NCI-H226 (cell line): ENCODE results near the gene PTBP1.
"Not testable (repeated sequence)": the region's sequence is repeated elsewhere in the genome, so short reads cannot be mapped to it uniquely, and the experiment has no call there.

Experiments
- DNase-seq: peaks from one replicate; pipeline ENCODE4 v3.0.0-alpha.2; 2015

Gene PTBP1

DNA sequence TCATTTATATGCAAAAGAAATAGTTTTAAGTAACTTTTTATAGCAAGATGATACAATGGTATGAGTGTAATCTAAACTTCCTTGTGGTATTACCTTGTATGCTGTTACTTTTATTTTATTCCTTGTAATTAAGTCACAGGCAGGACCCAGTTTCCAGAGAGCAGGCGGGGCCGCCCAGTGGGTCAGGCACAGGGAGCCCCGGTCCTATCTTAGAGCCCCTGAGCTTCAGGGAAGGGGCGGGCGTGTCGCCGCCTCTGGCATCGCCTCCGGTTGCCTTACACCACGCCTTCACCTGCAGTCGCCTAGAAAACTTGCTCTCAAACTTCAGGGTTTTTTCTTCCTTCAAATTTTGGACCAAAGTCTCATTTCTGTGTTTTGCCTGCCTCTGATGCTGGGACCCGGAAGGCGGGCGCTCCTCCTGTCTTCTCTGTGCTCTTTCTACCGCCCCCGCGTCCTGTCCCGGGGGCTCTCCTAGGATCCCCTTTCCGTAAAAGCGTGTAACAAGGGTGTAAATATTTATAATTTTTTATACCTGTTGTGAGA is 14.3 kb downstream of the PTBP1 start:
- no peak for DNase-seq

DNA sequence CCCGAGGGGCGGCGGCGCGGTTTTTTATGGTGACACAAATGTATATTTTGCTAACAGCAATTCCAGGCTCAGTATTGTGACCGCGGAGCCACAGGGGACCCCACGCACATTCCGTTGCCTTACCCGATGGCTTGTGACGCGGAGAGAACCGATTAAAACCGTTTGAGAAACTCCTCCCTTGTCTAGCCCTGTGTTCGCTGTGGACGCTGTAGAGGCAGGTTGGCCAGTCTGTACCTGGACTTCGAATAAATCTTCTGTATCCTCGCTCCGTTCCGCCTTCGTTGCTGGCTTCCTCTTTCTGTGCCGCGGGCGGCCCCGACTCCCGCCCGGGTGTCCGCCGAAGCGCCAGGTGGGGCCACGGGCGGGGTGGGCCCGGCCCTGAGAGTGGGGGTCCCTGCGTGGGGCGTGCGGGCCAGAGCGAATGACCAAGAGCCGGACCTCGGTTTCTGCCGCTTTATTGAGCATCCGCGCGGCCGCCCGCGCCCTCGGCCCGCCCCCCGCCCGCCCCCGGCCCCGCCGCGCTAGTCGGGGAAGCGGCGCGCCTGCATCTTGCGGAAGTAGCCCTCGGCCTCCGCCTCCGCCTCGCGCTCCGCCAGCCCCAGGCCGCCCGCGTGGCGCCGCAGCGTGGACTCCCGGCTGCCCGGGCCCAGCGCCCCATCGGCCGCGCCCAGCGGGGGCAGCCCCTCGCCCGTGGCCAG is 14.9 kb downstream of the PTBP1 start:
- no peak for DNase-seq

- no peak for DNase-seq
Observed at GRCh38 chr19:812747-813218, 15.5 kb downstream of the PTBP1 start.

DNA sequence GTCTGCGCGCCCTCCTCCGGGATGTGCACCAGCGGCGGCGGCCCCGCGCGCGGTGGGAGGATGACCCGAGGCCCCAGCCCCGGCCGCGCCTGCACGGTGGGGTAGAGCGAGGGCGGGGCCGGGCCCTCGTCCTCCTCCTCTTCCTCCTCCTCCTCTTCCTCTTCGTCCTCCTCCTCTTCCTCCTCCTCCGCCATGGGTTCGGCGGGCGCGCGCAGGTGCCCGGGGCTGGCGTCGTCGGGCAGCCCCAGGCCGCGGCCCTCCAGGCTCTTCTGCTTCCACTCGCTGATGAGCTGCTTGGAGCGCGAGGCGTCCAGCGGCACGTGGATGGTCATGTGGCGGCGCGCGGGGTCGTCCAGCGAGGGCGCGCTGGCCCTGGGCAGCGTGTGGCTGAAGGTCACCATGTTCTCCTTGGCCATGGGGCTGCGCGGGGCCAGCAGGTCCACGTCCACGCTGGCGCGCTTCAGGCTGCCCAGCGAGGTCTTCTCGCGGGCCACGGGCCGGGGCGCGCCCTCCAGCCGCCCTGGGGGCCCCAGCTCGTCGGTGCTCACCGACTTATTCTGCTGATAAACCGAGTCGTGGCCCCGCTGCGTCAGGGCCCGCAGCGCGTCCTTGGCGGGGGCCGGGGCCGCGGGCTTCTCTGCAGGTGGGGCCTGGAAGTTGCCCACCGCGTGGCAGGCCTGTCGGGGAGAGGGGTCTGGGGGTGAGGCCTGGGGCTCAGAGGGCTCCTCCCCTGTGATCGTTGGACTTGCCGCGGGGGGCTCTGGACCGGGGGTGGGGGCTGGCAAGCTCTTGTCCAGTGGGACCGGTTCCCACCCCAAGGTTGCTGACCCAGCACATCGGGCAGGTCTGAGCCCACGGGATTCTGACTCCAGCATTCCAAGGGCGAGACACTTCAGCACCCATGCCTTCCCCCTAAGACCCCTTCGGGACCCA is 16.2 kb downstream of the PTBP1 start:
- no peak for DNase-seq

DNA sequence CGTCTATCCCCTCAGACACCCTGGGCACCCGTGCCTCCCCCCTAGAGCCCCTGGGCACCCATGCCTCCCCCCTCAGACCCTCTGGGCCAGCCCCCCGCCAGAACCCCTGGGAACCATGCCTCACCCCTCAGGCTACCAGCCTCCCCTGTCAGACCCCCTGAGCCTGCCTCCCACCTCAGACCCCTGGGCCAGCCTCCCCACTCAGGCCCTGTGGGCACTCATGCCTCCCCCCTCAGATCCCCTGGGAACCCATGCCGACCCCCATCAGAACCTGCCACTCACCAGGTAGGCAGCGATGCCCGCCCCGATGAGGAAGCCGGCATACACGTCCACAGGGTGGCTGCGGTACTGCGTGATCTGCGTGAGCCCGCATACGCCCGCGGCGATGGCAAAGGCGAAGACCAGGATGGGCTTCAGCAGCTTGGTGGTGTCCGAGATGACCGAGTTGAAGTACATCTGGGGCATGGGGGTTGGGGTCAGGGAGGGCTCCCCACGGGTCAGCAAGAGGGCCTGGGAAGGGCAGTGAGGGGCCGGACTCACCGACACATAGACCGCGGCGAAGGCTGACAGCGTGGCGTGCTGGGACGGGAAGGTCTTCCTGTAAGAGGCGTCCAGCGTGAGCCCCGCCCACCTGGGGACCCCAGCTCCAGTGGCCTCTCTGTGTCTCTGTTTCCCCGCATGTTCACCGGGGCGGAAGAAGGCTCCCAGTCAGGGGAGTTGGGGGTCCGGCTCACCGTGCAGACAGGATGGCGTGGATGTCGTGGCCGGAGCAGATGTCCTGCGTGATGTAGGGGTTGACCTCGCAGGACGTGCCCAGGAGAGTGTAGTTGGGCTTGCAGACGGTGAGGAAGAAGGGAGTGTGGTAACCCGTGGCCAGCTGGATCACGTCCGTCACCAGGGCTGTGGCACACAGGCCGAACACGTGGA is 17.2 kb downstream of the PTBP1 start:
- DNase-seq = no peak

- no peak for DNase-seq
Observed at GRCh38 chr19:815079-815774, 18.0 kb downstream of the PTBP1 start.

- no peak for DNase-seq
Observed at GRCh38 chr19:815775-816499, 18.7 kb downstream of the PTBP1 start.

DNA sequence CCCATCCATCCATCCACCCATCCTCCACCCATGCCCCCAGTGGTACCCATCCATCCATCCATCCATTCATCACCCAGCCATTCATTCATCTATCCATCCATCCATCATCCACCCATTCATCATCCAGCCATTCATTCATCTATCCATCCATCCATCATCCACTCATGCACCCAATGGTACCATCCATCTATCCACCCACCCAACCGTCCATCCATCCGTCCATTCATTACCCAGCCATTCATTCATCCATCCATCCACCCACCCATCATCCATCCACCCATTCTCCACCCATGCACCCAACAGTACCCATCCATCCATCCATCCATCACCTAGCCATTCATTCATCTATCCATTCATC is 19.2 kb downstream of the PTBP1 start:
- DNase-seq = no peak

- DNase-seq = not testable (repeated sequence)
Observed at GRCh38 chr19:820212-820611, 23.0 kb downstream of the PTBP1 start.

DNA sequence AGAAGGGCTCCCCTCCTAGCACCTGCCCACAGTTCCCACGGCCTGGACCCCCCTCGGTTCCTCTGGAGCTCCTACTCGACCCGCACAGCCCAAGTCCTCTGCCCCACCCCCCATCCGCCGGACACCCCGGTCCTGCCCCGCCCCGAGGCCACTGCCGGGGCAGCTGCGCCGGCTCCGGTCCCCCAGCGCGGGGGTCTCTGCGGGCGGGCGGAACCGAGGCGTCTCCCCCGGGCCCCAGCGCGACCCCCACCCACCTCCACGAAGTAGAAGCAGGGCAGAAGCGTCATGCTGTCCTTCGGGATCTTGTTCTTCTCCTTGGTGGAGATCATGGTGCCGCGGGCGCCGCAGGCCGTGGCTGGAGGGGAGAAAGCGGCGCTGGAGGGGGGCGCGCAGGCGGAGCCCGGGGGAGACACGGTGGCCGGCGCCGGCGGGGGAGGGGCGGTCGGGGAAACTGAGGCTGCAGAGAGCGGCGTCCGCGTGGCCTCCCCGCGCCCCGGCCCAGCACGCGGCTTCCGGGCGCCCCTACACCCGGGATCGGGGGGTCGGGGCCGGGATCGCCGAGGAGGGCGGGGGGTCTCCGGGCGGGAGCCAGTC is 24.1 kb downstream of the PTBP1 start:
- DNase-seq = no peak

DNA sequence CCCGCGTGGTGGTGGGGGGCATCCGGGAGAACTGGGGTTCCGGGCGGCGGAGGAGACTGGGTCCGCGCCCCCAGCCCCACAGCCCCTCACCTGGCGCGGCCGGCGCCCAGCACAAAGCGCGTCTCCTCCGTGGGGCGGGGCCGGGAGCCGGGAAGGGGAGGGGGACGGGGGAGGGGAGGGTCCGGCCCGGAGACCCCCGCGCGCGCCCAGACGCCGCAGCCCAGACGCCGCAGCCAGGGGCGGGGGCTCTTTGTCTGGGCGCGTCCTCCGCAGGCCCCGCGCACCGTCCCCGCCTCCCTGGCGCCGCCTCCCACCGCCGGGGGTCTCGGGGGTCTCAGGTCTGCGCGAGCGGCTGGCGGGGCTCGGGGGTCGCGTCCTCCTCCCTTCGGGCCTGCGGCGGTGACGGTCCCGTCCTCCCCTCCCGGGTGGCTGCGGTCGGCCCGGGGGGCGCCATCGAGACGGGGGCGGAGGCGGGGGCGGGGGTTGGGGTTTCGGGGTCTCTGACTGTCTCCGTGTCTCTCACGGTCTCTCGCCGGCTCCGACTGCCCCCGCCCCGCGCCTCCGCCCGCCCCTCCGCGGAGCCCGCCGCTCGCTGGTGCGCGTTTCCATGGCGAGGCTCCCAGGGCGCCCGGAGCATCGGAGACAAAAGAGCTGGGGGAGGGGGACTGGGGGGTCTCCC is 24.7 kb downstream of the PTBP1 start, which contains the start of gene PLPPR3:
PLPPR3 (minus strand) TSS at position 131 of the 679 bp plus-strand sequence. CDS start 396 bp downstream, outside the sequence.
- DNase-seq = no peak

DNA sequence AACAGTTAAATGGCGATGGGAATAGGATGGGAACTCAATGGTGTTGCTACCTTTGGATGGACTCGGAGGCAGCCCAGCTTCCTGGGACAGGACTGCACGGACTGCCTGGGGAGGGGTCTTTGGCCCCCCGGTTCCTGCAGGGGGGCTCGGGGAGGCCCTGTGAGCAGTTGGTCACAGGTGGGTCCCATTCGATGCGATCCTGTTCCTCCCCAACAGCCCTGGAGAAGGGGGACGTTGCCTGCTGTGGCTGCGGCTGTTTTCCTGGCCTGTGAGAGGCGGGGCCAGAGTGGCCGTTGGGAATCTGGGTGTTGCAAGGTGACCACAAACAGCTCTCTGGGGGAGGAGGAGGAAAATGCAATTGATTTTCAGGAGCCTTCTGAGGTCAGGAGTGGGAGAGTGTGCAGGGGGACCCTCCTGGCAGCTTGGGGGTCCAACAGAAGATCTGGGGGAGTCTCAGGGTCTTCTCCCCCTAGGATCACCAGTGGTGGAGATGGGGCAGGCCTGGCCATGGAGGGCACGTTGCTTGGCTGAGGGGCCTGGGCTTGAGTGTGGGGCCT is 26.4 kb downstream of the PTBP1 start:
- peak; percentile 29 for DNase-seq

- DNase-seq = no peak
Observed at GRCh38 chr19:824885-825284, 27.6 kb downstream of the PTBP1 start.

DNA sequence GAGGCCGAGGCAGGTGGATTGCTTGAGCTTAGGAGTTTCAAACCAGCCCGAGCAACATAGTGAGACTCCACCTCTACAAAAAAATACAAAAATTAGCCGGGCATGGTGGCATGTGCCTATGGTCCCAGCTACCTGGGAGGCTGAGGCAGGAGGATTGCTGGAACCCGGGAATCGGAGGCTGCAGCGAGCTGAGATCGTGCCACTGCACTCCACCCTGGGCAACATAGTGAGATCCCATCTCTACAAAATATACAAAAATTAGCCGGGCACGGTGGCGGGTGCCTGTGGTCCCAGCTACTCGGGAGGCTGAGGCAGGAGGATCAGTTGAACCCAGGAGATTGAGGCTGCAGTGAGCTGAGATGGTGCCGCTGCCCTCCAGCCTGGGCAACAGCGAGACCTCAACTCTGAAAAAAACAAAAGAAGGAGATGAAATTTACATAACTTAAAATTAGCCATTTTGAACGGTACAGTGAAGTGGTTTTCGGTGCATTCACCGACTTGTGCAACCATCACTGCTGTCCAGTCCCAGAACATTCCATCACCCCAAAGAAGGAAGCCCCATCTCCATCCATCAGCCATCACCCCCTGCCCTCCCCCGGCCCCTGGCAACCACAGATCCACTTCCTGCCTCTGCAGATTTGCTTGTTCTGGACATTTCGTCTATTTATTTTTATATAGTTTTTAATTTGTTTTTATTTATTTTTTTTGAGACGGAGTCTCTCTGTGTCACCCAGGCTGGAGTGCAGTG is 28.8 kb downstream of the PTBP1 start:
- DNase-seq = no peak

- no peak for DNase-seq
Observed at GRCh38 chr19:827314-827709, 30.1 kb downstream of the PTBP1 start.

- DNase-seq = no peak
Observed at GRCh38 chr19:827710-828321, 30.6 kb downstream of the PTBP1 start, which contains the start of gene AZU1. TSS of gene AZU1 (plus strand) at chr19:827837. CDS start at chr19:827847, 10 bp downstream.

GRCh38 chr19:829129-829758 is 32.0 kb downstream of the PTBP1 start:
- no peak for DNase-seq
